Medulla oblongata (tissue), 1 donor: ENCODE measurements around the gene ZNF48.

Experiments used
- DNase-seq: peaks from one replicate; pipeline ENCODE4 v3.0.0-alpha.2; 2015; ENCODE audit errors: extremely low spot score

Gene ZNF48

GRCh38 chr16:30407102-30407803 lies 12.0 kb downstream of the ZNF48 start, which contains the start of gene ZNF771:
TSS of gene ZNF771 (plus strand) at chr16:30407606. CDS start at chr16:30408054, 448 bp downstream.
- DNase-seq = peak; percentile 96

GRCh38 chr16:30407804-30408534 lies 12.7 kb downstream of the ZNF48 start:
- no peak for DNase-seq

GRCh38 chr16:30409125-30410060 lies 14.2 kb downstream of the ZNF48 start:
- DNase-seq = peak; percentile 95

GRCh38 chr16:30413112-30413806 lies 18.0 kb downstream of the ZNF48 start:
- no peak for DNase-seq

- DNase-seq = no peak
These were observed 18.9 kb downstream of the ZNF48 start for GRCh38 chr16:30414159-30414558.

- no peak for DNase-seq
These were observed 20.9 kb downstream of the ZNF48 start for GRCh38 chr16:30416047-30416603.

- no peak for DNase-seq
These were observed 21.7 kb downstream of the ZNF48 start for GRCh38 chr16:30416624-30417528.

GRCh38 chr16:30417529-30418349 lies 22.5 kb downstream of the ZNF48 start:
- DNase-seq = peak; percentile 60

- DNase-seq = no peak
These were observed 23.3 kb downstream of the ZNF48 start for GRCh38 chr16:30418350-30419181.

- DNase-seq = no peak
These were observed 25.8 kb downstream of the ZNF48 start for GRCh38 chr16:30421010-30421409.

- DNase-seq = no peak
These were observed 32.8 kb downstream of the ZNF48 start for GRCh38 chr16:30428055-30428454.

GRCh38 chr16:30429418-30429677 lies 34.1 kb downstream of the ZNF48 start:
- no peak for DNase-seq

GRCh38 chr16:30429678-30430427 lies 34.6 kb downstream of the ZNF48 start, which contains the start of gene DCTPP1:
TSS of gene DCTPP1 (minus strand) at chr16:30430030. CDS start at chr16:30429980, 50 bp downstream.
- DNase-seq = peak; percentile 99

- DNase-seq = no peak
These were observed 35.3 kb downstream of the ZNF48 start for GRCh38 chr16:30430428-30430970.

GRCh38 chr16:30434852-30435251 lies 39.6 kb downstream of the ZNF48 start:
- DNase-seq = no peak

GRCh38 chr16:30437511-30438046 lies 42.4 kb downstream of the ZNF48 start:
- DNase-seq = no peak

- DNase-seq = no peak
These were observed 43.6 kb downstream of the ZNF48 start for GRCh38 chr16:30438835-30439234.
